ENCODE data around the gene ITGBL1.

DNA sequence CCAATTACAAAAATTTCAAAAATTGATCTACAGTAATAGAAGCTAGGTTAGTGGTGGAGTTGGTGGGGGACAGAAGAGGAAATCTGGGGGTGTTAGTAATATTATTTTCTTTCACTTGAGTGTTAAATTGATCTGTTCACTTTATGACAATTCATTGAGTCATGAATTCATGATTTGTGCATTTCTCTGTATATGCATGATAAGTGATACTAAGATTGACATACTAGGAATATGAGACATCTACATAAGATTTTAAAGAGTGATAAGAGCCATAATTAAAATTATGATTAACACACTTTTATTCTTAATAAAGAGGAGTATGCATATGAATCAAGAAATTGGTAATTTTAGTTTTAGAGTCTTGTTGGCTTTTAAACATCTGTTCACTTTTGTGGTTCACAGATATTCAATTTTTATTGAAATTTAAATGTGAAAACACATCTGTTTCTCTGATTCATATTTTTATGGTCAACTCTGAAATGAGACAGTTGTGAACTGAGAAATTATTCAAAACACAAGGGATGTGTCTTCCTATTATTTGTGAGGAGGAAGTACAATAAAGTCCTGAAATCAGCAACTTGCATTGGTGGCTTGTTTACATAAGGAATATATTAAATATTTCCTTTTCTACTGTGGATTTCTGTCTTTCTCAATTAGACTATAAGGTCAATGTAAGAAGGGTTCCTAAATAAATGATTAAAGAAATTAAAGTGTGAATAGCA is 196.5 kb downstream of the ITGBL1 start:
- TF ChIP-seq EZH2 (optimal IDR thresholded peaks at IDR 0.05; ENCODE audit: low read depth, low read length) = no peak
- TF ChIP-seq, protein P1, sequence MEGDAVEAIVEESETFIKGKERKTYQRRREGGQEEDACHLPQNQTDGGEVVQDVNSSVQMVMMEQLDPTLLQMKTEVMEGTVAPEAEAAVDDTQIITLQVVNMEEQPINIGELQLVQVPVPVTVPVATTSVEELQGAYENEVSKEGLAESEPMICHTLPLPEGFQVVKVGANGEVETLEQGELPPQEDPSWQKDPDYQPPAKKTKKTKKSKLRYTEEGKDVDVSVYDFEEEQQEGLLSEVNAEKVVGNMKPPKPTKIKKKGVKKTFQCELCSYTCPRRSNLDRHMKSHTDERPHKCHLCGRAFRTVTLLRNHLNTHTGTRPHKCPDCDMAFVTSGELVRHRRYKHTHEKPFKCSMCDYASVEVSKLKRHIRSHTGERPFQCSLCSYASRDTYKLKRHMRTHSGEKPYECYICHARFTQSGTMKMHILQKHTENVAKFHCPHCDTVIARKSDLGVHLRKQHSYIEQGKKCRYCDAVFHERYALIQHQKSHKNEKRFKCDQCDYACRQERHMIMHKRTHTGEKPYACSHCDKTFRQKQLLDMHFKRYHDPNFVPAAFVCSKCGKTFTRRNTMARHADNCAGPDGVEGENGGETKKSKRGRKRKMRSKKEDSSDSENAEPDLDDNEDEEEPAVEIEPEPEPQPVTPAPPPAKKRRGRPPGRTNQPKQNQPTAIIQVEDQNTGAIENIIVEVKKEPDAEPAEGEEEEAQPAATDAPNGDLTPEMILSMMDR (IDR thresholded peaks at IDR 0.05; ENCODE audit: low read length) = no peak
- TF ChIP-seq EZH2phosphoT487 (IDR thresholded peaks at IDR 0.05; ENCODE audit: low read length) = no peak

Data from MM.1S (cell line).